Sigmoid colon (tissue), 7 donors: Measurements from ENCODE around the gene NRDE2. TPM values are rescaled to one million over a fixed set of nuclear protein-coding genes. Genes with fewer than 3 reads are reported as not detected.
"Not testable (repeated sequence)": the region's sequence is repeated elsewhere in the genome, so short reads cannot be mapped to it uniquely, and the experiment has no call there.

ENCODE experiments used
- DNase-seq: peaks from one replicate; pipeline ENCODE4 v3.0.0-alpha.2; 2019
- H3K27ac ChIP-seq, 4 donors: fragments of 200-600 bp; sonication (generic); one replicate each; pipeline ENCODE4 v1.5.1; 2016 to 2019; ENCODE audit warnings: mild to moderate bottlenecking in 1 of 4
- H3K27me3 ChIP-seq, 3 donors: fragments of 200-600 bp; sonication (generic); one replicate each; pipeline ENCODE4 v1.5.1; 2019; ENCODE audit warnings: mild to moderate bottlenecking in 1 of 3
- H3K36me3 ChIP-seq, 4 donors: fragments of 200-600 bp; sonication (generic); one replicate each; pipeline ENCODE4 v1.5.1; 2016 to 2019
- H3K4me1 ChIP-seq, 4 donors: fragments of 200-600 bp; sonication (generic); one replicate each; pipeline ENCODE4 v1.5.1; 2017 to 2019
- H3K4me3 ChIP-seq, 4 donors: fragments of 200-600 bp; sonication (generic); one replicate each; pipeline ENCODE4 v1.5.1; 2017 to 2019; ENCODE audit warnings: mild to moderate bottlenecking in 2 of 4, moderate library complexity in 1 of 4
- H3K9me3 ChIP-seq, 4 donors: fragments of 200-600 bp in 3 of 4; sonication (generic) in 3 of 4; one replicate each; pipeline versions ENCODE4 v1.5.1 to v1.6.1; 2013 to 2019
- CTCF ChIP-seq, 4 experiments: fragments of 450-650 bp in 3 of 4; fragments of 200-600 bp in 1 of 4; IDR thresholded peaks; one replicate each; pipeline ENCODE4 v1.5.1; 2016 to 2019; ENCODE audit warnings: antibody characterized with exemption in 4 of 4, mild to moderate bottlenecking in 3 of 4, moderate library complexity in 2 of 4
- EP300 ChIP-seq, 4 donors: sonication (generic); formaldehyde crosslinking; IDR thresholded peaks; one replicate each; pipeline ENCODE4 v1.6.1; 2017; ENCODE audit warnings: antibody characterized with exemption in 4 of 4
- POLR2A ChIP-seq, 2 donors: fragments of 450-650 bp; IDR thresholded peaks; one replicate each; pipeline ENCODE4 v1.6.1; 2016; ENCODE audit warnings: antibody characterized with exemption in 2 of 2, mild to moderate bottlenecking in 2 of 2, moderate library complexity in 2 of 2
- POLR2AphosphoS5 ChIP-seq, 4 donors: sonication (generic); formaldehyde crosslinking; IDR thresholded peaks; one replicate each; pipeline ENCODE4 v1.6.1; 2017; ENCODE audit warnings: antibody characterized with exemption in 4 of 4
- WGBS, 2 donors: extraction: QIAGEN DNeasy Blood & Tissue Kit; methylation state at CpG; one replicate each; pipeline ENCODE4 v1.1.7; 2013; 5-methylcytosine and 5-hydroxymethylcytosine counted together
- intact Hi-C: fragments of 100-400 bp; cut with DNase I; formaldehyde crosslinking; loops from one replicate; pipeline ENCODE4 v1.15.1; 2023
- polyA plus RNA-seq, 3 donors: library from polyadenylated mRNA; stranded (reverse); fragments of 200-250 nt; gene quantifications; one replicate each; pipeline ENCODE4 v1.2.3, GENCODE V29; 2013
- total RNA-seq, 4 donors: library from RNA; depleted of rRNA; stranded (reverse); fragments of >200 nt; gene quantifications; one replicate each; pipeline ENCODE4 v1.1.0, GENCODE V29; 2016
- donor health status: healthy with polysubstance abuse.
- donor health status: Bipolar disorder and iron deficiency.
- donor health status: healthy.

NRDE2 gene
- total and polyA plus RNA-seq, 7 donors, result 4.8 to 25.2 (median 12.5) TPM

GRCh38 chr14:90239139-90239538, 92.6 kb downstream of the NRDE2 start:
- DNase-seq, result no peak
- Histone ChIP-seq H3K4me1 (peaks cover 0 to 8% (median 2%) of the 10 kb centered on the region in 4 donors), H3K27me3 (peaks cover 0 to 11% (median 0%) of the 10 kb centered on the region in 3 donors), H3K4me3 (no peak overlapping the region), H3K36me3 (no peaks in the 10 kb centered on the region), H3K27ac (no peak overlapping the region), H3K9me3 (peaks cover 14 to 38% (median 21%) of the 10 kb centered on the region in 4 donors)
- 80 to 84% methylated on average over 3 of the region's 3 CpGs for WGBS, 2 donors
- intact Hi-C loops, result no loop called here
- TF ChIP-seq POLR2AphosphoS5 (IDR thresholded peaks at IDR 0.05), result no peak

GRCh38 chr14:90235179-90235976, 96.4 kb downstream of the NRDE2 start:
- Histone ChIP-seq H3K4me3 (no peak overlapping the region), H3K27me3 (peaks cover 0 to 11% (median 0%) of the 10 kb centered on the region in 3 donors), H3K9me3 (peaks cover 14 to 24% (median 21%) of the 10 kb centered on the region in 4 donors), H3K4me1 (peaks cover 0 to 8% (median 2%) of the 10 kb centered on the region in 4 donors), H3K27ac (no peak overlapping the region), H3K36me3 (no peaks in the 10 kb centered on the region)
- 11 to 15% methylated on average over 25 of the region's 25 CpGs for WGBS, 2 donors
- intact Hi-C loops, result loop anchor here (2.0 kb wide), 1 partner anchor 263 kb away; no protein-coding TSS in a partner anchor
- TF ChIP-seq EP300 (IDR thresholded peaks at IDR 0.05) (no peak), POLR2A (IDR thresholded peaks at IDR 0.05) (no peak), POLR2AphosphoS5 (IDR thresholded peaks at IDR 0.05) (no peak), CTCF (IDR thresholded peaks at IDR 0.05) (peak; percentile 47 to 87 (median 80))
- no peak for DNase-seq

GRCh38 chr14:90229942-90230341, 101.8 kb downstream of the NRDE2 start:
- H3K27ac ChIP-seq, H3K4me3 ChIP-seq, H3K9me3 ChIP-seq, intact Hi-C loops, H3K36me3 ChIP-seq, H3K4me1 ChIP-seq, DNase-seq, H3K27me3 ChIP-seq: not testable (repeated sequence)
- 98 to 99% methylated on average over 1 of the region's 1 CpG for WGBS, 2 donors

GRCh38 chr14:90228478-90228877, 103.3 kb downstream of the NRDE2 start:
- H3K4me3 ChIP-seq, result no peak overlapping the region
- no peaks in the 10 kb centered on the region for H3K36me3 ChIP-seq
- H3K9me3 ChIP-seq, result peaks cover 0 to 3% (median 0%) of the 10 kb centered on the region in 4 donors
- DNase-seq, result no peak
- no peaks in the 10 kb centered on the region for H3K27me3 ChIP-seq
- H3K27ac ChIP-seq, result no peak overlapping the region
- H3K4me1 ChIP-seq, result no peaks in the 10 kb centered on the region
- intact Hi-C loops, result no loop called here
- TF ChIP-seq CTCF (IDR thresholded peaks at IDR 0.05), result no peak
- no peak for TF ChIP-seq EP300 (IDR thresholded peaks at IDR 0.05)
- no peak for TF ChIP-seq POLR2A (IDR thresholded peaks at IDR 0.05)
- TF ChIP-seq POLR2AphosphoS5 (IDR thresholded peaks at IDR 0.05), result no peak
- 82 to 85% methylated on average over 4 of the region's 4 CpGs for WGBS, 2 donors

Other genes starting within 250 kb of the NRDE2 start
- gene PSMC1, start 75.4 kb downstream of the NRDE2 start, total RNA-seq, result 100 to 1,000 TPM in 3 of 4 donors, 10 to 100 TPM in 1; 67.3 to 160 (median 147) TPM
- gene PSMC1, start 75.4 kb downstream of the NRDE2 start, polyA plus RNA-seq, result 100 to 1,000 TPM; 102 to 176 (median 116) TPM
- 100 to 1,000 TPM; 647 to 889 (median 818) TPM for gene CALM1, start 65.1 kb upstream of the NRDE2 start, total RNA-seq
- 100 to 1,000 TPM; 404 to 722 (median 541) TPM for gene CALM1, start 65.1 kb upstream of the NRDE2 start, polyA plus RNA-seq